ENCODE data around the gene RFX4. TPM values are rescaled to one million over a fixed set of nuclear protein-coding genes. Genes with fewer than 3 reads are reported as not detected.

The RFX4 gene
- total RNA-seq, 1 experiment from 2014 or later: not detected

GRCh38 chr12:106670131-106670530, 87.3 kb downstream of the RFX4 start:
- BruUV-seq (replicated peaks): no TSS peak
- H3K27ac ChIP-seq (ENCODE audit: low read depth, low read length, poor library complexity, severe bottlenecking): no peak overlapping the region
- H3K4me3 ChIP-seq (ENCODE audit: low read depth, low read length, poor library complexity, severe bottlenecking): no peak overlapping the region
- intact Hi-C loops (cut with micrococcal nuclease; ENCODE audit: unreplicated experiment): no loop called here
- POLR2A ChIA-PET (ENCODE audit: low non-redundant PET): no interaction called here
- CTCF ChIA-PET: no interaction called here
- no peaks in the 10 kb centered on the region for H3K36me3 ChIP-seq (ENCODE audit: insufficient read depth, low read length, poor library complexity, severe bottlenecking)
- no peak for DNase-seq (ENCODE audit: low spot score)
- TF ChIP-seq EZH2 (IDR thresholded peaks at IDR 0.05; ENCODE audit: borderline replicate concordance, low read depth, low read length, poor library complexity, severe bottlenecking) (no peak), CTCF (conservative IDR thresholded peaks at IDR 0.05; ENCODE audit: low read depth, low read length) (no peak)
- no peaks in the 10 kb centered on the region for H3K9me3 ChIP-seq (ENCODE audit: low read depth, low read length, poor library complexity, severe bottlenecking)
- H3K4me1 ChIP-seq (ENCODE audit: insufficient read depth, low read length, poor library complexity, severe bottlenecking): no peaks in the 10 kb centered on the region
- H3K27me3 ChIP-seq (replicated peaks; ENCODE audit: insufficient read depth, low read depth, low read length, poor library complexity): peaks cover 20% of the 10 kb centered on the region

DNA sequence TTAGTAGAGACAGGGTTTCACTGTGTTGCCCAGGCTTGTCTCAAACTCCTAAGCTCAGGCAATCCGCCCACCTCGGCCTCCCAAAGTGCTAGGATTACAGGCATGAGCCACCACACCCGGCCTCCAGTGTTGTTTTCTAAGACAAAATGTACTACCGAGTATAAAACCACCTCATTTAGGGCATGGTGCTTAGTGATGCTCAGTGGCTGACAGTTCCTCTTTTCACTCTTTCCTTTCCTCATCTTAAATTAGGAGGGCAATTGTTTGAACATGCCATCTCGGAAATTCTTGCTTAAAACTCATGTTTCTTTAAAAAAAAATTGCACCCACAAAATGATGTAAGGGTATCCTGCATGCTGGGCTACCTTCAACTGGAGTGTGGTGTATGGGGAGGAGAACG, 89.0 kb downstream of the RFX4 start:
- H3K4me1 ChIP-seq (ENCODE audit: insufficient read depth, low read length, poor library complexity, severe bottlenecking): no peaks in the 10 kb centered on the region
- ChIA-PET POLR2A (ENCODE audit: low non-redundant PET) (no interaction called here), CTCF (no interaction called here)
- no peak for DNase-seq (ENCODE audit: low spot score)
- H3K27me3 ChIP-seq (replicated peaks; ENCODE audit: insufficient read depth, low read depth, low read length, poor library complexity): peaks cover 16% of the 10 kb centered on the region
- no peak overlapping the region for H3K27ac ChIP-seq (ENCODE audit: low read depth, low read length, poor library complexity, severe bottlenecking)
- intact Hi-C loops (cut with micrococcal nuclease; ENCODE audit: unreplicated experiment): no loop called here
- H3K36me3 ChIP-seq (ENCODE audit: insufficient read depth, low read length, poor library complexity, severe bottlenecking): no peaks in the 10 kb centered on the region
- no peaks in the 10 kb centered on the region for H3K9me3 ChIP-seq (ENCODE audit: low read depth, low read length, poor library complexity, severe bottlenecking)
- TF ChIP-seq CTCF (conservative IDR thresholded peaks at IDR 0.05; ENCODE audit: low read depth, low read length): no peak
- no peak for TF ChIP-seq EZH2 (IDR thresholded peaks at IDR 0.05; ENCODE audit: borderline replicate concordance, low read depth, low read length, poor library complexity, severe bottlenecking)
- no peak overlapping the region for H3K4me3 ChIP-seq (ENCODE audit: low read depth, low read length, poor library complexity, severe bottlenecking)
- BruUV-seq (replicated peaks): no TSS peak

- H3K4me3 ChIP-seq (ENCODE audit: low read depth, low read length, poor library complexity, severe bottlenecking): no peak overlapping the region
- ChIA-PET POLR2A (ENCODE audit: low non-redundant PET) (no interaction called here), CTCF (no interaction called here)
- no peaks in the 10 kb centered on the region for H3K36me3 ChIP-seq (ENCODE audit: insufficient read depth, low read length, poor library complexity, severe bottlenecking)
- H3K27ac ChIP-seq (ENCODE audit: low read depth, low read length, poor library complexity, severe bottlenecking): no peak overlapping the region
- TF ChIP-seq EZH2 (IDR thresholded peaks at IDR 0.05; ENCODE audit: borderline replicate concordance, low read depth, low read length, poor library complexity, severe bottlenecking) (no peak), CTCF (conservative IDR thresholded peaks at IDR 0.05; ENCODE audit: low read depth, low read length) (no peak)
- BruUV-seq (replicated peaks): no TSS peak
- intact Hi-C loops (cut with micrococcal nuclease; ENCODE audit: unreplicated experiment): no loop called here
- H3K27me3 ChIP-seq (replicated peaks; ENCODE audit: insufficient read depth, low read depth, low read length, poor library complexity): peaks cover 14% of the 10 kb centered on the region
- H3K4me1 ChIP-seq (ENCODE audit: insufficient read depth, low read length, poor library complexity, severe bottlenecking): no peaks in the 10 kb centered on the region
- no peak for DNase-seq (ENCODE audit: low spot score)
- H3K9me3 ChIP-seq (ENCODE audit: low read depth, low read length, poor library complexity, severe bottlenecking): no peaks in the 10 kb centered on the region
Measured at GRCh38 chr12:106672314-106673025, 89.7 kb downstream of the RFX4 start.

Data from A673 (cell line).